HT-29 (cell line): Measurements from ENCODE around the gene DNAJC18. TPM values are rescaled to one million over a fixed set of nuclear protein-coding genes. Genes with fewer than 3 reads are reported as not detected.
"Not testable (repeated sequence)": the region's sequence is repeated elsewhere in the genome, so short reads cannot be mapped to it uniquely, and the experiment has no call there.

Experiments
- DNase-seq: peaks from one replicate; pipeline ENCODE4 v3.0.0-alpha.2; 2015; ENCODE audit warnings: low spot score
- total RNA-seq: library from RNA; depleted of rRNA; stranded (reverse); fragments of >200 nt; shearing (Covaris generic); gene quantifications from 2 replicates; pipeline ENCODE4 v1.2.3, GENCODE V29; 2014

The DNAJC18 gene
- total RNA-seq, 1 experiment from 2014 or later, result 0.81 TPM

- no peak for DNase-seq
These were observed 13.0 kb downstream of the DNAJC18 start for GRCh38 chr5:139426203-139426885.

DNA sequence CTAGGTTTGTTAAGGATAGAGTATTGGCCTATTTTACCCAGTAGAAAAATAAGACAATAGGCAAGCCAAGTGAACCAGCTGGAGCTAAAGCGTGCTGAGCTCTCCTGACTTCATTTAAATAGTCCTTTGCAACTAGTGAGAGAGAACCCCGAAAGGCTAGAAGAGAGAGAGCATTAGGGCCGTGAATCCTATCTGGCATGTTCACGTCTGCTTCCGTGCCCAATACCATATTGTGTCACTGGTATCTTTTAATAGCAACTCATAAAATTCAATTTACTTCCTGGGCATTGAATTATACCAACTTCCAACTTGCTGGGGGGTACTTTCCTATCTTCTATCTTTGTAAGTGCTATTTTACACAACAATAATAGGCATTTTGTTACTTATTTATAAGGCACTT, 13.8 kb downstream of the DNAJC18 start:
- DNase-seq, result no peak

DNA sequence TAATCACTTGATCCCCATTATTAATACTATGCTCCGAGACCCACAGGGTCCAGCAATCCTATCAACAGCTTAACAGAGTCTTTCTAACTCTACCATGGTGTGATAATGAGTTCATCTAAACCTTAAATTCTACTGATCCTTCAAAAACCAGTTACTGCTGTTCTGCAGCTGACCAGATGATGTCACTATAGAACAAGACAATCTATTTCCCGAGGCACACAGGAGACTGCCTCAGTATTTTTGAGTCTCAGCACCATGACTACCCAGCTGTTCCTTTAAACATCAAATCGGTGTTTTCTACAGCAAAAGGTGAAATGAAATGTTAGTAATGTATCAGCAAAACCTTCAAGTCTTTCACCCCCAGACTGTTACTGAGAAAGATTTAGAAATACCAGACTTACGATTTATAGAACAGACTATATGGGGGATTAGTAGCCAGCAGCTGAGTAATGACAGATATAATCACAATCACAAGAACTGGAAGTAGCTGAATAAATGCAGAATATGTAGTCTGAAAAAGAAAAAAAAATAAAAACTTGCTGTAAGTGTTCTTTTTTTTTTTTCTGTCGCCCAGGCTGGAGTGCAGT, 16.9 kb downstream of the DNAJC18 start:
- peak; percentile 81 for DNase-seq

DNA sequence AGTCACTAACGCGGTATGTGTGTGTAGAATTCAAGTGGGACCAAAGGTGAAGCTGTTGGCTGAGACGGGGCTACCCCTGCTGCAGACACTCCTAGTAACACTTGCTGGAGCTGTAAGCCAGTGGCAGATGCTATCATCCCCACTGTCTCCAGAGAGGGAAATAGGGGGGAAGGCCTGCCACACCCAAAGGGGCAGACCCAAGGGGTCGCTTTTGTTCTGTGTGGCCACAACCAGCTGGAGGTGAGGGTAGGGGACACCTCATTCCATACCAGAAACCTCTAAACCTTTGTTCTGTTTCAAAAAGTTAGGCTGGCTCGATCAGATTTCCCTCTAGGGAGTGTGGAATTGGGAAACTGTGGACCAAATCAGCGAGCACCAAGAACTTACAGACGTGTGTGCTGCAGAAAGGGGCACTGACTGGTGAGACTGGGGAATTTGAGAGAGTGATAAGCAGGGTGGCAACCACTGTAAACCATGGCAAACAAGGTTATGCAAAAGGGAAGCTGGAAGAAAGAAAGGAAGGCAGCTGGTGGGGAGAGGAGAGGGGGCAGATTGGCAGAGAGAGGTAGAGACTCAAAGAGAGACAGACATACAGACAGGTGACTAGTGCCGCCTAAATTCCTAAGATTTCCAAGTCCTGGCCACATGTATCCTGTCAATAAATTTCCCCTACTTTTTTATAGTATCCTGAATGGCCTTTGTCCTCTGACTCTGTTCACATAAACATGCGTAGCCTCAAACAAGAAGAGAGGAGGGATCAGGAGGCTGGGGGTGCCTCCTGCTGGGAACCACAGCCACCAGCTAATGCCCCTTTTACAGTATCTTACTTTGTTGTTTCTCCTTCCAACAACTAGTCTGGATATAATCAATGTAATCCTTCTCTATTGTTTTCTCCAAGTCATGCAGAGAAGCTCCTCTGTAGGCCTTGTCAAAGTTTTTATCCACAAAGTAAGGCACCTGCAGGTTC, 19.8 kb downstream of the DNAJC18 start:
- peak; percentile 31 for DNase-seq

DNA sequence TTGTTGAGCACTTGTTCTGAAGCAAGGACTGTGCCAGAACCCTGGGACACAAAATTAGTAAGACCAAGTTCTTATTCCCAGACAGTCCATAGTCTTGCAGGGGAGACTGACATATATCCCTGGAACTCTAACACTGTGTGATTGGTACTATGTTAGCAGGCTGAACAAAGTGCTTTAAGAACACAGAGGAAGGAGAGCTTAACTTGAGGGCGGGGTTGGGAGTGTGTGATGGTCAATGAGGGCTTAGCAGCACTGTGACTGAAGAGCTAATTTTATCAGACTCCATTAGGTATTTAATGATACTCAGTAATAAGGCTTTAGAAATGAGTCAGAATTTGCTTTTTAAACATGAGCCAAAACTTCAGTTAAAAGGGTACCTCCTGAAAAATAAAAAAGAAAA, 20.5 kb downstream of the DNAJC18 start:
- no peak for DNase-seq

DNA sequence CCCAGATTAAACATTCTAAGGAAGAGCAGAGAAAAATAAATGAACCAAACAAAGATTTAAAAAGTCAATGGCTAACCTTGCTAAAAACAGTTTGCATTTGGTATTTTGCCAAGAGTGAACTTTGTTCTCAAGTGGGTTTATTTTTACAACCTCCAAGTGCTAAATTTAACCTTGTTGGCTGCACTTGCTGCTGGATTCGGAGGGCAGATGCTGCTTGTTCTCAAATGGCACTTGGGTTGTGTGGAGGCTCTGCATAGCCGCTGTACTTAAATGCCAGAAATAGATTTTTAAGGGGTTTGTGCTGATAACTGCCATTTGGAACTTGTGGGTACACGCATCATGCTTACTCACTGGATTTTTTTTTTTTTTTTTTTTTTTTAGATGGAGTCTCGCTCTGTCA, 22.1 kb downstream of the DNAJC18 start:
- DNase-seq, result no peak

DNA sequence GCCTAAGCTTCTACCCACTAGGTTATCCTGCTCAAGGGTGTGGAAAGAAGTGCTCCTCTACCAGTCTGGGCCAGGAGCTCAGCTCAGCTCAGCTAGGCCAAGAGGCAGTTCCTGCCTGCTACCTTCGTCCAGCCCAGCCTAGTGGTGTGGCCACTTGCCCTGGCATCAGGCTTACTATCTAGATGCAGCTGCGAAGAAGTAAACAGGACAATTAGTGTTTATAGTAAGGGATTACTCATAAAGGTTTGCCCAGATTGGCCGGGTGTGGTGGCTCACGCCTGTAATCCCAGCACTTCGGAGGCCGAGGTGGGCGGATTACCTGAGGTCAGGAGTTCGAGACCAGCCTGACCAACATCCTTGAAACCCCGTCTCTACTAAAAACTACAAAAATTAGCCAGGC, 22.7 kb downstream of the DNAJC18 start:
- DNase-seq, result no peak

- DNase-seq, result no peak
These were observed 23.5 kb downstream of the DNAJC18 start for GRCh38 chr5:139415869-139416268.

GRCh38 chr5:139415221-139415861, 24.0 kb downstream of the DNAJC18 start:
- DNase-seq, result no peak

- DNase-seq, result no peak
These were observed 24.7 kb downstream of the DNAJC18 start for GRCh38 chr5:139414581-139415130.

- DNase-seq, result no peak
These were observed 25.4 kb downstream of the DNAJC18 start for GRCh38 chr5:139413963-139414362.

- no peak for DNase-seq
These were observed 26.2 kb downstream of the DNAJC18 start for GRCh38 chr5:139413153-139413552.

GRCh38 chr5:139410993-139411828, 28.1 kb downstream of the DNAJC18 start:
- DNase-seq, result no peak

DNA sequence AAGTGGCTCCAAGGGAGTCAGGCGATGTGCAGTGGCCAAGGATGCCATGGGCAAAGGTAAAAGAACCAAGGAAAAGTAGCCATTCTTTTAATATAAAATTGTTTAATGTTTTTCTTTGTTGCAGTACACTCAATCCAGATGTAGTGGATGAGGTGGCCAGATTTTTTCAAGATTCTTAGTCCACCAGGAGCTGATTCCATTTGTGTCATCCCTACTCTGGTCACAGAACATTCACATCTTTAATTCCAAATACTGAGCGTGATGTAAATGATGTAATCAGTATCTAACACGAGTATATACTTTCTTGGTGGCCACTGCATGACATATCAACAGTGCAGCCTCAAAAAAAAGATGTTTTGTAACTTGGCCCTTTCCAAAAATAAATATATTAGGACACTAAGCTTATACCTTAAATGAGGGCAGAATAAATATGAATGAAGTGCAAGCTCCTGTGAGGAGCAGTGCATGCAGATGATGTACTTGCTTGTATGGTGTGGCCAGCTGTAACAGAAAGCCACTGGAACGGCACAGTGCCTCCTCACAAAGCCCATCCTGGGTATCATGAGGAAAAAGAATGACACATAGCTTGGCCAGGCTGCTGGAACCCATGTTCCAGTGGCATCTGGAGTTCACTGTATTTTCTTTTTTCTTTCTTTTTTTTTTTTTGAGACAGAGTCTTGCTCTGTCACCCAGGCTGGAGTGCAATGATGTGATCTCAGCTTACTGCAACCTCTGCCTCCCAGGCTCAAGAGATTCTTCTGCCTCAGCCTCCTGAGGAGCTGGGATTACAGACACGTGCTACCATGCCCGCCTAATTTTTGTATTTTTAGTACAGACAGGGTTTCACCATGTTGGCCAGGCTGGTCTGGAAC, 29.0 kb downstream of the DNAJC18 start:
- DNase-seq, result no peak

DNA sequence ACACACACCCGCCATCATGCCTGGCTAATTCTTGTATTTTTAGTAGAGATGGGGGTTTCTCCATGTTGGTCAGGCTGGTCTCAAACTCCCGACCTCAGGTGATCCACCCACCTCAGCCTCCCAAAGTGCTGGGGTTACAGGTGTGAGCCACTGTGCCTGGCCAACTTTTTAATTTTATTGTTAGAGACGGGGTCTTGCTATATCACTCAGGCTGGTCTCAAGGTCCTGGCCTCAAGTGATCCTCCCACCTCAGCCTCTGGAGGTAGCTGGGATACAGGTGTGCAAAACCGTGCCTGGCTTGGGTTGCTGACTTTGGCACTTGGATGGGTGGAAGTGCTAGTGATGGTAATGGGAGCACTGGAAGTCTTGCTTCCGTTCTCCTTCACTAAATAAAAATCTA, 30.2 kb downstream of the DNAJC18 start:
- DNase-seq, result not testable (repeated sequence)

GRCh38 chr5:139408191-139408590, 31.1 kb downstream of the DNAJC18 start:
- DNase-seq, result no peak

DNA sequence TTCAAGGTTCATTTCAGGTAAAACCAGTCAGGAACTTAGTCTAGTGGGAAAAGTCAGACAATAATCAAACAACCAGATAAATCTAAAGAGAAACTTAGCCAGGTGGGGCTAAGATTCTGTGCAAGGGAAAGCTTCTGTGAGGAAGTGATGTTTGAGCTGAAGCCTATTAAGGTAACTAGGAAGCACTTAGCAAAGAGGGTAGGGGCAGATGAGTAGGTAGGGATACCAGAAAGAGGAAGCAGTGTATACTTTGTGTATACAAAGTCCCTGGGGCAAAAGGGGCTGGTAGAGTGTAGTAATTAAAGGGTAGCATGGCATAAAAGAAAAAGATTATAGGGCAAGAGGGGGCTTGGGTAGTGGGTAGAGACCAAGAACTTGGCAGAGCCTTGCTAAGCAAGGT, 31.8 kb downstream of the DNAJC18 start:
- DNase-seq, result no peak

DNA sequence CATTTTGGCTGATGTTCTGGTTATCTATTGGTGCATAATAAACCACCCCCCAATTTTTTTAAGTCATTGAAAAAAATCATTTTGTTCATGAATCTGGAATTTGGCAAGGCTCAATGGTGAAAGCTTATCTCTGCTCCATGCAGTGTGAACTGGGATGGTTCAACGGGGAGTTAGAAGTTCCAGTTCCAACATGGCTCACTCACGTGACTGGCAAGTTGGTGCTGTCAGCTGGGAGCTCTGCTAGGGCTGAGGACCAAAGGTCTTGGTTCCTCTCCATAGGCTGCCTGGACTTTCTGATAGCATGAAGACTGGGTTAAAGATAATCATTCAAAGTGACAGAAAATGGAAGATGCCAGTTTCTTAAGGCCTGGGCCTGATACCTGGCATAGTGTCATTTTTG, 32.4 kb downstream of the DNAJC18 start:
- no peak for DNase-seq

DNA sequence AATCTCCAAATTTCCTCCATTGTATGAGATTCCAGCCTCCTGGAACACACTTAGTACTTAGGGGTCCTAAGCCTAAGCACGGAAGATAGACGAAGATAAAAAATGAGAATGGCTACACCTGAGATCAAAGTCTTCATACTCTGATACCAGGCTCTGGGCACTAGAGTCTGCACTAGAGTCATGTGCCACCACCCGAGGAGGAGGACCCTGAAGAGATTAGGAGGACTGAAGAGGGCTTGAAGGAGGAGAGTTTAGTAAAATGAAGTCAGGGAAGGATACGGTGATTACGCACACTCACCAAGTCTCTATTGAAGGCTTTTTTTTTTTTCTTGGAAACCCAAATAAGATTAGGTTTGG, 34.9 kb downstream of the DNAJC18 start:
- DNase-seq, result no peak
